HG03342 (cell line): ENCODE results near the gene SMIM10L1.

Experiments
- ATAC-seq: cut with Tn5 transposase; IDR thresholded peaks from one replicate; pipeline ENCODE4 v1.9.1; 2021; ENCODE audit warnings: mild to moderate bottlenecking, moderate library complexity; ENCODE audit not compliant: unreplicated experiment

SMIM10L1 gene

GRCh38 chr12:11171145-11171968 lies at the start of gene SMIM10L1:
Gene SMIM10L1 (plus strand): TSS chr12:11171194. CDS start chr12:11171357, 163 bp downstream.
- peak; percentile 96 for ATAC-seq

GRCh38 chr12:11130382-11130781 lies 40.6 kb upstream of the SMIM10L1 start:
- ATAC-seq: no peak

GRCh38 chr12:11130999-11131398 lies 40.0 kb upstream of the SMIM10L1 start:
- no peak for ATAC-seq

- no peak for ATAC-seq
Measured at GRCh38 chr12:11133162-11133561, 37.8 kb upstream of the SMIM10L1 start.

GRCh38 chr12:11133816-11134215 lies 37.2 kb upstream of the SMIM10L1 start:
- ATAC-seq: no peak

GRCh38 chr12:11134305-11134704 lies 36.7 kb upstream of the SMIM10L1 start, which contains the start of gene TAS2R30:
Gene TAS2R30 (minus strand): TSS chr12:11134644. CDS start chr12:11134244, 400 bp downstream.
- ATAC-seq: no peak

- ATAC-seq: no peak
Measured at GRCh38 chr12:11136075-11136474, 34.9 kb upstream of the SMIM10L1 start.

GRCh38 chr12:11143352-11143751 lies 27.6 kb upstream of the SMIM10L1 start:
- ATAC-seq: no peak

GRCh38 chr12:11144297-11144696 lies 26.7 kb upstream of the SMIM10L1 start:
- no peak for ATAC-seq

GRCh38 chr12:11147420-11147819 lies 23.6 kb upstream of the SMIM10L1 start:
- ATAC-seq: no peak

- ATAC-seq: no peak
Measured at GRCh38 chr12:11150832-11151231, 20.2 kb upstream of the SMIM10L1 start.

GRCh38 chr12:11152725-11153124 lies 18.3 kb upstream of the SMIM10L1 start:
- no peak for ATAC-seq

- ATAC-seq: no peak
Measured at GRCh38 chr12:11154400-11154925, 16.5 kb upstream of the SMIM10L1 start.

GRCh38 chr12:11158885-11159444 lies 12.0 kb upstream of the SMIM10L1 start:
- ATAC-seq: no peak

GRCh38 chr12:11162502-11162901 lies 8.5 kb upstream of the SMIM10L1 start:
- ATAC-seq: no peak

- no peak for ATAC-seq
Measured at GRCh38 chr12:11164384-11164783, 6.6 kb upstream of the SMIM10L1 start.

GRCh38 chr12:11166300-11166699 lies 4.7 kb upstream of the SMIM10L1 start:
- ATAC-seq: no peak

GRCh38 chr12:11170810-11171144 lies 217 bp upstream of the SMIM10L1 start:
- no peak for ATAC-seq

- no peak for ATAC-seq
Measured at GRCh38 chr12:11171969-11172675, 1.1 kb downstream of the SMIM10L1 start.

- ATAC-seq: no peak
Measured at GRCh38 chr12:11174022-11174421, 3.0 kb downstream of the SMIM10L1 start.

GRCh38 chr12:11178250-11178649 lies 7.3 kb downstream of the SMIM10L1 start:
- no peak for ATAC-seq

GRCh38 chr12:11182529-11182928 lies 11.5 kb downstream of the SMIM10L1 start:
- ATAC-seq: no peak
